ENCODE data around the gene PELO. TPM values are rescaled to one million over a fixed set of nuclear protein-coding genes. Genes with fewer than 3 reads are reported as not detected.

PELO gene
- total and polyA plus RNA-seq, 4 donors: 5.0 to 51.1 (median 35.6) TPM

DNA sequence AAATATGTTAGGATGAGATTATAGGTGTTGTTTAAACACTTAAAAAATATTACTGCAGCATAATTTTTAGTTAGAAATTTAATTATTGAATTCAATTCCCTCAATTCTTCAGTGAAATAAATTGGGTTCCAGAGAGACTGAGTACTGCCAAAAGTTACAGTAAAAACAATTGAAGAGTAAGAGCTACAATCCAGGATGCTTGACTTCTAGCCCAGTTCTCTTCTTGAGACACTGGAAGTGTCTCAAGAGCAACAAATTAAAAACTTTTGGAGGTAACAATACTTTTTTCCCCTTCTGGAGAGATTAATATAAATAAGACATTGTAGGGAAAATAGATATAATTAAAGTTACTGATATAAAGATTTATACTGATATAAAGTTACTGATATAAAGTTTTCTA lies 8.3 kb downstream of the PELO start:
- Histone ChIP-seq H3K9me3 (ENCODE audit: control insufficient read depth in 4 of 4, insufficient read depth in 3 of 4, low read length in 3 of 4) (no peaks in the 10 kb centered on the region), H3K36me3 (ENCODE audit: control insufficient read depth in 4 of 4, insufficient read depth in 4 of 4, low read length in 4 of 4) (no peaks in the 10 kb centered on the region), H3K27me3 (ENCODE audit: control insufficient read depth in 3 of 3, insufficient read depth in 3 of 3, low read length in 2 of 3) (no peaks in the 10 kb centered on the region), H3K4me3 (no peak overlapping the region), H3K27ac (ENCODE audit: low read depth in 1 of 2, low read length in 1 of 2) (no peak overlapping the region), H3K9ac (ENCODE audit: insufficient read depth in 1 of 2, low read length in 2 of 2) (no peak overlapping the region), H3K4me1 (ENCODE audit: control insufficient read depth in 5 of 5, insufficient read depth in 5 of 5, low read length in 5 of 5) (peaks cover 0 to 28% (median 4%) of the 10 kb centered on the region in 5 donors)
- ATAC-seq (ENCODE audit: insufficient read depth, low FRiP score): no peak
- DNase-seq: no peak
- TF ChIP-seq, protein P1, sequence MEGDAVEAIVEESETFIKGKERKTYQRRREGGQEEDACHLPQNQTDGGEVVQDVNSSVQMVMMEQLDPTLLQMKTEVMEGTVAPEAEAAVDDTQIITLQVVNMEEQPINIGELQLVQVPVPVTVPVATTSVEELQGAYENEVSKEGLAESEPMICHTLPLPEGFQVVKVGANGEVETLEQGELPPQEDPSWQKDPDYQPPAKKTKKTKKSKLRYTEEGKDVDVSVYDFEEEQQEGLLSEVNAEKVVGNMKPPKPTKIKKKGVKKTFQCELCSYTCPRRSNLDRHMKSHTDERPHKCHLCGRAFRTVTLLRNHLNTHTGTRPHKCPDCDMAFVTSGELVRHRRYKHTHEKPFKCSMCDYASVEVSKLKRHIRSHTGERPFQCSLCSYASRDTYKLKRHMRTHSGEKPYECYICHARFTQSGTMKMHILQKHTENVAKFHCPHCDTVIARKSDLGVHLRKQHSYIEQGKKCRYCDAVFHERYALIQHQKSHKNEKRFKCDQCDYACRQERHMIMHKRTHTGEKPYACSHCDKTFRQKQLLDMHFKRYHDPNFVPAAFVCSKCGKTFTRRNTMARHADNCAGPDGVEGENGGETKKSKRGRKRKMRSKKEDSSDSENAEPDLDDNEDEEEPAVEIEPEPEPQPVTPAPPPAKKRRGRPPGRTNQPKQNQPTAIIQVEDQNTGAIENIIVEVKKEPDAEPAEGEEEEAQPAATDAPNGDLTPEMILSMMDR (IDR thresholded peaks at IDR 0.05; ENCODE audit: control extremely low read depth, extremely low read depth): no peak

DNA sequence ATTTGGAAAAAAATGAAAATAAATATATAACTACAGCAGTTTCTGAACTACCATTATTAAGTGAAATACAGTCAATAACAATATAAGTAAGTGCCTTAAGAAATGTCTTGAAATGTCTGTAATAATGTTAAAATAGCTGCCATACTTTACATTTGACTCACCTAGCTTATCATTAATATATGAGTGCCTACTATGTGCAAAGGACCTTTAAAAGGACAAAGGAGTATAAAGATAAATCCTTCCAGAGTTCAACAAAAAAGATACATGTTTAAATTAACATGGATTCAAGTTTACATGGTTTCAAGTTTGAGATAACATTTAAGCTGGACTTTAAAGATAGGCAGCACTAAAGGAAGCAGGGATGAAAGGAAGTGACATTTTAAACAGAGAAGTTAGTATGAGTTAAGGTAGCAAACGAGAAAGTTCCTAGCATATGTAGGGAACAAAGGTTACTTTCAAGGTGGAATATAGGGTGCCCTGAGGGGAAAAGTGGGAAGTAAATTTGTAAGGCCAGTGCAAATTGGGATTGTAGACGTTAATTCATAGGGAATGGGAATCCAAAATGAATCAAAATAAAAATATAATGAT lies 8.9 kb downstream of the PELO start:
- Histone ChIP-seq H3K27me3 (ENCODE audit: control insufficient read depth in 3 of 3, insufficient read depth in 3 of 3, low read length in 2 of 3) (no peaks in the 10 kb centered on the region), H3K27ac (ENCODE audit: low read depth in 1 of 2, low read length in 1 of 2) (peak overlapping the region in 1 of 2 donors; percentile 4), H3K9ac (ENCODE audit: insufficient read depth in 1 of 2, low read length in 2 of 2) (no peak overlapping the region), H3K4me1 (ENCODE audit: control insufficient read depth in 5 of 5, insufficient read depth in 5 of 5, low read length in 5 of 5) (peaks cover 4 to 34% (median 6%) of the 10 kb centered on the region in 5 donors), H3K4me3 (no peak overlapping the region), H3K36me3 (ENCODE audit: control insufficient read depth in 4 of 4, insufficient read depth in 4 of 4, low read length in 4 of 4) (peaks cover 0 to 5% (median 2%) of the 10 kb centered on the region in 4 donors), H3K9me3 (ENCODE audit: control insufficient read depth in 4 of 4, insufficient read depth in 3 of 4, low read length in 3 of 4) (no peaks in the 10 kb centered on the region)
- DNase-seq (no peak), ATAC-seq (ENCODE audit: insufficient read depth, low FRiP score) (no peak)
- TF ChIP-seq, protein P1 (IDR thresholded peaks at IDR 0.05; ENCODE audit: control extremely low read depth, extremely low read depth): no peak
- 72 to 74% methylated on average over 2 of the region's 2 CpGs for WGBS, 2 donors

DNA sequence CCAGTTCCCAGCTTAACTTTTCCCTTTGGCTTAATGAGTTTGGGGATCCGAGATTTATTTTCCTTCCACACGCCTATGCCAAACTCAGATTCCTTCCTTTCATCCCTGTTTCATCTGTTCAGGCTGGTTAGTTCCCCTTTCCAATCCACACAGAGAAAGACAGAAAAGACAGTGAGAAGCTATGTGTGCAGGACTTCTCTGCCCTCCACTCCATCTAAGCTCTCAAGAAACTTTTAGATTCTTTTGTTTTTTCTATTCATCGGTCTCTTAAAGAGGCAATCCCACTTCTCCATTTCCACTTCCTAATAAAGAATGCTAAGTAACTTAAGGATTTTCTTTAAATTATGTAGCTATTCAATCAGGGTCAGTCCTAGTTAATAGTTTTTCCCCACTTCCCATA lies 11.2 kb downstream of the PELO start:
- TF ChIP-seq, protein P1 (IDR thresholded peaks at IDR 0.05; ENCODE audit: control extremely low read depth, extremely low read depth): no peak
- 3 to 6% methylated on average over 3 of the region's 3 CpGs for WGBS, 2 donors
- no peaks in the 10 kb centered on the region for H3K27me3 ChIP-seq (ENCODE audit: control insufficient read depth in 3 of 3, insufficient read depth in 3 of 3, low read length in 2 of 3)
- H3K4me1 ChIP-seq (ENCODE audit: control insufficient read depth in 5 of 5, insufficient read depth in 5 of 5, low read length in 5 of 5): peaks cover 4 to 54% (median 11%) of the 10 kb centered on the region in 5 donors
- peak overlapping the region; percentile 87 to 95 for H3K27ac ChIP-seq (ENCODE audit: low read depth in 1 of 2, low read length in 1 of 2)
- H3K9ac ChIP-seq (ENCODE audit: insufficient read depth in 1 of 2, low read length in 2 of 2): peak overlapping the region in 1 of 2 donors; percentile 90
- H3K36me3 ChIP-seq (ENCODE audit: control insufficient read depth in 4 of 4, insufficient read depth in 4 of 4, low read length in 4 of 4): peaks cover 0 to 7% (median 3%) of the 10 kb centered on the region in 4 donors
- no peaks in the 10 kb centered on the region for H3K9me3 ChIP-seq (ENCODE audit: control insufficient read depth in 4 of 4, insufficient read depth in 3 of 4, low read length in 3 of 4)
- H3K4me3 ChIP-seq: no peak overlapping the region
- ATAC-seq (ENCODE audit: insufficient read depth, low FRiP score) (no peak), DNase-seq (no peak)
